Suprapubic skin (tissue), 4 donors: Measurements from ENCODE around the gene KCNJ4.

Source experiments
- EP300 ChIP-seq: sonication (generic); formaldehyde crosslinking; IDR thresholded peaks from one replicate; pipeline ENCODE4 v1.6.1; 2017; ENCODE audit warnings: antibody characterized with exemption
- POLR2A ChIP-seq, 2 donors: fragments of 450-650 bp; IDR thresholded peaks; one replicate each; pipeline ENCODE4 v1.6.1; 2017; ENCODE audit warnings: antibody characterized with exemption in 2 of 2, mild to moderate bottlenecking in 2 of 2, moderate library complexity in 2 of 2
- POLR2AphosphoS5 ChIP-seq, 3 donors: sonication (generic); formaldehyde crosslinking; IDR thresholded peaks; one replicate each; pipeline ENCODE4 v1.6.1; 2017; ENCODE audit warnings: antibody characterized with exemption in 3 of 3
- TF ChIP-seq, protein P1 (sequence below), 2 donors: fragments of 200-600 bp in 1 of 2; fragments of 450-650 bp in 1 of 2; sonication (generic) in 1 of 2; IDR thresholded peaks; one replicate each; pipeline ENCODE4 v1.5.1; 2016 to 2019; ENCODE audit warnings: antibody characterized with exemption in 2 of 2, mild to moderate bottlenecking in 1 of 2, moderate library complexity in 1 of 2

DNA sequence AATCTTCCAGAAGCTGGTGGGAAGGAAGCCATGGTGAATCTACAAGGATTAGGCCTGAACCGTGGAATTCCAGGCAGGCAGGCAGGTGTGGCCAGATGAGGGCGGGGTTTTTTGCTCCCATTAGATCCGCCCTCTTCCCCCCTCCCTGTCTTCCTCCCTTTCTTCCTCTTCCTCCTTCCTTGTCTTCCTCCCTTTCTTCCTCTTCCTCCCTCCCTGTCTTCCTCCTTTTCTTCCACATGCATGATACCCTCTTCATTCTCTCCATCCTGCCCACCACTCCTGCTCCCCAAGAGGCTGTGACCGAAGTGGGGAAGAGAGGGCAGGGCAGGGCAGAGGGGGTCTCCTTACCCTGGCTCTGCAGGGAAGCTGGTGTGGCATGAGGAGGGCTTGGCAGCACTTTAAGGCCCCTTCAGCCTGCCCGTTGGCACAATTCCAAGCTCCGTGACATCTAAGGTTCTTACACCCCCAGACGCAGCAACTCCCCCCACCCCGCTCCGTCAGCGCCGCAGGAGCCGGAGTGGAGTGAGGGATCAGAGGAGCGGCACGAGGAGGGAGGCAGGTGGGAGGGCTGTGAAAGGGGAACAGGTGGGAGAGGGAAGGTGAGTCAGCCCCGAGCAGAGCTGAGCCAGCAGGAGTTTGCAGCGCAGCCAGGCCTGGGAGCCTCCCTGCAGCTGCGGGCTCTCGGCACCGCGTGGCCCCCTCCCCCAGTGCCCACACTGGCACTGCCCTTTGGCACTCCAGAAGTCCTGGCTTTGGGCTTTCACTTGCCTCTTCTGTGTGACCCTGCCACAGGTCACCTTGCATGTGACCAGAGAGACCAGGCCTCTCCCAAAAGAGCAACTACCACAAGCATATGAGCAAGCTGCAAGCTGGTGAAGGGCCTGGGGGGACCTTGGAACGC is 32.1 kb downstream of the KCNJ4 start:
- TF ChIP-seq, protein P1, sequence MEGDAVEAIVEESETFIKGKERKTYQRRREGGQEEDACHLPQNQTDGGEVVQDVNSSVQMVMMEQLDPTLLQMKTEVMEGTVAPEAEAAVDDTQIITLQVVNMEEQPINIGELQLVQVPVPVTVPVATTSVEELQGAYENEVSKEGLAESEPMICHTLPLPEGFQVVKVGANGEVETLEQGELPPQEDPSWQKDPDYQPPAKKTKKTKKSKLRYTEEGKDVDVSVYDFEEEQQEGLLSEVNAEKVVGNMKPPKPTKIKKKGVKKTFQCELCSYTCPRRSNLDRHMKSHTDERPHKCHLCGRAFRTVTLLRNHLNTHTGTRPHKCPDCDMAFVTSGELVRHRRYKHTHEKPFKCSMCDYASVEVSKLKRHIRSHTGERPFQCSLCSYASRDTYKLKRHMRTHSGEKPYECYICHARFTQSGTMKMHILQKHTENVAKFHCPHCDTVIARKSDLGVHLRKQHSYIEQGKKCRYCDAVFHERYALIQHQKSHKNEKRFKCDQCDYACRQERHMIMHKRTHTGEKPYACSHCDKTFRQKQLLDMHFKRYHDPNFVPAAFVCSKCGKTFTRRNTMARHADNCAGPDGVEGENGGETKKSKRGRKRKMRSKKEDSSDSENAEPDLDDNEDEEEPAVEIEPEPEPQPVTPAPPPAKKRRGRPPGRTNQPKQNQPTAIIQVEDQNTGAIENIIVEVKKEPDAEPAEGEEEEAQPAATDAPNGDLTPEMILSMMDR (IDR thresholded peaks at IDR 0.05), result no peak
- TF ChIP-seq EP300 (no peak), POLR2AphosphoS5 (IDR thresholded peaks at IDR 0.05) (no peak), POLR2A (IDR thresholded peaks at IDR 0.05) (no peak)
